Renal pelvis (tissue), 4 donors: ENCODE measurements around the gene LRP1. TPM values are rescaled to one million over a fixed set of nuclear protein-coding genes. Genes with fewer than 3 reads are reported as not detected.
A peak's percentile ranks its signal among the peaks of the same experiment; 100 is the strongest.
"Not testable (repeated sequence)": the region's sequence is repeated elsewhere in the genome, so short reads cannot be mapped to it uniquely, and the experiment has no call there.

ENCODE experiments used
- DNase-seq: peaks from one replicate; pipeline ENCODE4 v3.0.0-alpha.2; 2013
- polyA plus RNA-seq, 3 donors: library from polyadenylated mRNA; unstranded; fragments of 120-200 nt; gene quantifications; one replicate each; pipeline ENCODE4 v1.2.1, GENCODE V29; 2013; ENCODE audit not compliant: insufficient read length in 3 of 3

Gene LRP1
- polyA plus RNA-seq, 3 donors = 70.4 to 103 (median 83.3) TPM

DNA sequence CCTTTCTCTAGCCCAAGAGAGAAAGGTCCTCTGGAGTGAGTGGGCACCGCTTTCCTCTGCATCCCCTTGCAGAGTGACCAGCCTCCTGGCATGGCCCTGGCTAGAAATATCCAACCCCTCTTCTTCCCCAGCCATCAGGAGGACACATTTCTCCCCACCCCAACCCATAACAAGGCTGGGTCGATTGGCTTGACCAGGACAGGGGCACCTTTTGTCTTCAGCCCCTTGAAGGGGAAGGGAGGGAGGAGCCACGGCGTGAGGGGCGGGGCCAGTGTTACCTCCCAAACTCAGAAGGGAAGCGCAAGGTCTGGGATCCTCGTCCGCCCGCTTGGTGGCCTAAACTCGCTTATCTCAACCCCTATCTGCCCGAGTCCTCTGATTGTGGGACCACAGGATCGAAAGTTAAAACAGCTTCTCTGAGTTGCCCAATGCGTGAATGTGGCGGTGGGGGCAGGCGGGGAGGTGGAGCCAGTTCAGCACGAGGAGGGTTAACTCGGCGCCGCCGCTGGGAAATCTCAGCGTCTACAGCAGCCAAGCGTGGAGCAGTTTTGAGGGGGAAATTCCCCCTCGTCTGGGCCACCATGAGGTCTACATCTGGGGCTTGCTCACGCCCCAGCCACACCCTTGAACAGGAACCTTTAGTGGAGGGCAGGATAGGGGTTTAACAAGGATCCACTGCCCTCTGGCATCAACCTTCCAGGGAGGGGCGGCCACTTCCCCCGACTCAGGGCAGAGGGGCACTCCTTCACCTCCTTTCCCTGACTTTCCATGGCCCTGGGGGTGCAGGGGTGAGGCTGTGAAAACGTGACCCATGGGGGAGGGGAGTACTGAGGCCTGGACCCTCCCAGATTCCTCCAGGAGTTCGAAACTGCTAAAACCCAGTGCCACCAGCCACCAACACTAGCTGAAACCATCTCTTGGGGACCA is 17.9 kb upstream of the LRP1 start:
- DNase-seq = no peak

DNA sequence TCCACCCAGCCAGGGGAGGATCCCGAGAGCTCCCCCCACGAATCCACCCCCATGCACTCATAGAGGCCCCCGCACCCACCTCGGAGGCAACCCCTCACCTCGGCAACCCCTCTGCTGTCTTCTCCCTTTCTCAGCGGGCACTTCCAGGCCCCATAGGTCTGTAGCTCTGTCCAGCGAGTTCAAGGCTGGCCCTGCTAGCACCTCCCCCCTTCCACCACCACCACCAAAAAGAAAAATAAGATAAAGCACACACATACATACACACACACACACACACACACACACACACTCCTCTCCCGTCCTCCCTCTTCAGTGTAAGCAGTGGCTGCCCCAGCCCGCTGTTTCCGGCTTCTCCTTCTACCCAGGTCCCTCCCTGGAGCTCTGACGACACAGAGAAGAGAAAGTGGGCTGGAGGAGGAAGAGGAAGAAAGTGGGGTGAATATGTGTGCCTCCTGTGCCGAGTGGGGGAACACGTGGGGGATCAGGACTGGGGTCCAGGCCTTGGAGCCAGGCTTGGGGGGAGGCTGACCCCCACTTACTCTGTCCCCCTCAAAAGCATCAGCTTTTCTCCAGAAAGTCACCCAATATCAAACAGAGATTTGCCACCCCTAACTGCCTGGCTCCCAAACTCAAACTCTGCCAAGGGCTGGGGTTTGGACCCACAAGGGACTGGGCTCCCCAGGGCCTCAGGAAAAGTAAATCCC is 17.1 kb upstream of the LRP1 start, which contains the start of gene STAT6:
Gene STAT6 (minus strand): TSS at position 332 of the 704 bp plus-strand sequence. CDS start 3,084 bp downstream, outside the sequence.
- DNase-seq = peak; percentile 79

DNA sequence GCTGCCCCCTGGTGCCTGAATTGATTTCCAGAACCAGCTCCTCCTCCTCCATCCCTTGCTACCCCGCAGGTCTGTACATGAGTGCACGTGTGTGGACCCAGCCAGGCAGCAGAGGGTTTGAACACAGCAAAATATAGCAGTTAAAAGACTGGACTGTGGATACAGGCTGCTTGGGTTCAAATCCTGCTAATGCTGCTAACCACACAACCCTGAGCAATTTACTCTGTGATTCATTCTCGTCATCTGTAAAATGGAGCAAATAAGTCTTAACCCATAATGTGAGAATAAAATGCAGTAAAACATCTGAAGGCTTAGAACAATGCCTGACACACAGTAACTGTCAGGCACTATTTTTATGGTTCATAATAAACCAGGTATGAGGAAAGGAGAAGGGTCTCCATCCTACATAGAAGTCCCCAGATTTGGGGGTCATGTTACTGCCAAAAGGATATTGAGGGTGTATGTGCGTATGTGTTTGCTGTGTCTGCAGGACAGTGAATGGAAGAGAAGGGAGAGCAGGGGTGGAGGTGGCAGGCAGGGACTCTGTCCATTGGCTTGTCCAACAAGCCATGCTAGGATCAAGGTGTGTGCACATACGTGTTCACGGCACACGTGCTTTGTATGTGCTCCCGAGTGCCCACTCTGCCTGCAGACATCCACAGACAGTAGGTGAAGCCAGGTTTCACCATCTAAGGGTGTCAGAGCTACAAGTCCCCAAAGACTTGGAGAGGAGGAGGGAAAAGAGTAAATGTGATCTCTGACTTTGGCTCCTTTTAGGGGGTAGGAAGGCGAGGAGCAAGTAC is 15.6 kb upstream of the LRP1 start:
- DNase-seq = no peak

DNA sequence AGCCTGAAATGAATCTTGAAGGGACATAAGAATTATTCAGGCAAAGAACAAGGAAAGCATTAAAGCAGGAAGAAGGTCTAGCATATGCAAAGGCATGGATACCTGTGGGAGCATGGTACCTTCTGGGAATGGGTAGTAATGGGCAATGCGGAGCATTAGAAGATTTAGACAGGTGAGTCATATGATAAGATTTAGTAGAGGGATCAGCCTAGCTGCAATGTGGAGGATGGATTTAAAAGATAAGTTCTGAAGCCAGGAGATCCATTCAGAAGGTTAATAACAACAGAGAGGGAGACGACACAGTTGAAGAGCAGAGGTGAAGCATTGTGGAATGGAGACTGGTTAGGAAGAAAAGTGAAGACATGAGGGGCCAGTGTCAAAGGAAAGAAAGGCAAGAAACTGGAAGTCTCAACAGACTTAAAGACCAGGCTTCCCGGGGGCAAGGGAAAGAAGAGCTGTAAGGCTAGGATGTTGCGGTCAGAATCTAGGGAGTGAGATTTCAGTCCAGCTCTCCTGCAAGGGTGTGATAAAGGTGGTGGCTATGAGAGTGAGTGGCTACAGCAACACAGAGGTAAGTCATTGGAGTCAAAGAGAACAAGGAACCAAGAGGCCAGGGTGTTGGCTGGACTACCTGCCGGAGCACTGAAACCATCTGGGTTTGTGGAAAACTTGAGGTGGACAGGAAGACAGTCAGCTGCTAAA is 11.6 kb upstream of the LRP1 start:
- DNase-seq = no peak

DNA sequence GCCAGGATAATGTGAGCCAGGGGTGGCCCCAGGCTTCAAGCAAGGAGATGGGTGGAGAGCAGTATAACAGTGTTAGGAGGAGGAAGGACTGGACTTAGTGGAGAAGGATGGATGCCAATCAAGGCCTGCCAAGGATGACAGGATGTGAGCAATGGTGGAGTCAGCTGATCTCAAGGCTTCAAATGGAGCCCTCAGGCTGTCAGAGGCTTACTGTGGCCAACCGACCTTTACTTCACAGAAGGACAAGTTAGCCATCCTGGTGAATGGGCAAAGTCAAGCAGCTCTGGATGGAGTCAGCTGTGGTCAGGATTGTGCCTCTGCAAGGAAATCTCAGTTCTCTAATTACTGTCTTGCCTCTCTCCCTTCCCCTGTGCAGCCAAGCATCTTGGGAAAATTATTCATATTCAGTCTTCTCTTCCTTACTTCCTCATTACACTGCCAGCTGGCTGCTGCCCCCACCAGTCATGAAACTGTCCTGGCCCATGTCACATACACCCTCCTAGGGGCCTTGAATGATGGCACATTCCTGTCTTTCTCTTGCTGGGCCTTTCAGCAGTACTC is 9.5 kb upstream of the LRP1 start:
- no peak for DNase-seq

DNA sequence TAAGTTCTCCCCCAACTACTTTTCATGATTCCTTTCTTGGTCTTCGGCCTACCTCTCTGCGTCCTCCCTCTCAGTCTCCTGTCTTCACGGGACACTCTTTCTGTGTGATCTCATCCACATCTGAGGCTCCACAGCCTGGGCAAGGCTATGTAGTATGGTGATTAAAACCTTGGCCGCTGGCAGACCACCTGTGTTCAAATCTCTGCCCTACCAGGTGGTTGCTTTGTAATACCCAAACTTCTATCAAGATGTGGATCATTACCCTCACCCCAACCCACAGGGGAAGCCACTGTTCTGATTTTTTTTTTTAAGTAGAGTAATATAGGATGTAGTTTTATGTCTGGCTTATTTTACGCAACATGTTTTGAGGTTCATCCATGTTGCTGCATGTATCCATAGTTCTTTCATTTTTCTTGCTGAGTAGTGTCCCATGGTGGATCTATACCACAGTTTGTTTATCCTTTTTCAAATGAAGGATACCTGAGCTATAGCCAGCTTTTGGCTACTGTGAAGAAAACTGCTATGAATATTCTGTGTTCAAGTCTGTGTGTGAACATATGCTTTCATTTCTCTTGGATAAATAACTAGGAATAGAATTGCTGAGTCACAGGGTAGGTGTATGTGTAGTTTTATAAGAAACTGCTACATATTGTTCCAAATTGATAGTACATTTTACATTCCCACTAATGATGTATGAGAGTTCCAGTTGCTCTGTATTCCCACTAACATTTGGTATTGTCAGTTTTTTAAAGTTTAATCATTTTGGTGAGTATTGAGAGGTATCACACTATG is 8.8 kb upstream of the LRP1 start:
- no peak for DNase-seq

DNA sequence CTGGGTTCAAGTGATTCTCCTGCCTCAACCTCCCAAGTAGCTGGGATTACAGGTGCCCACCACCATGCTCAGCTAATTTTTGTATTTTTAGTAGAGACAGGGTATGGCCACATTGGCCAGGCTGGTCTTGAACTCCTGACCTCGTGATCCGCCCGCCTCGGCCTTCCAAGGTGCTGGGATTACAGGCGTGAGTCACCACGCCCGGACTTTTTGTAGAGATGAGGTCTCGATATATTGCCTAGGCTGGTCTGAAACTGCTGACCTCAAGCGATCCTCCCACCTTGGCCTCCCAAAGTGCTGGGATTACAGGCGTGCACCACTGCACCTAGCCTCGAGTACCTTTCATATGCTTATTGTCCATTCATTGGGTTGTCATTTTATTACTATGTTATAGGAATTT is 7.6 kb upstream of the LRP1 start:
- DNase-seq = not testable (repeated sequence)

DNA sequence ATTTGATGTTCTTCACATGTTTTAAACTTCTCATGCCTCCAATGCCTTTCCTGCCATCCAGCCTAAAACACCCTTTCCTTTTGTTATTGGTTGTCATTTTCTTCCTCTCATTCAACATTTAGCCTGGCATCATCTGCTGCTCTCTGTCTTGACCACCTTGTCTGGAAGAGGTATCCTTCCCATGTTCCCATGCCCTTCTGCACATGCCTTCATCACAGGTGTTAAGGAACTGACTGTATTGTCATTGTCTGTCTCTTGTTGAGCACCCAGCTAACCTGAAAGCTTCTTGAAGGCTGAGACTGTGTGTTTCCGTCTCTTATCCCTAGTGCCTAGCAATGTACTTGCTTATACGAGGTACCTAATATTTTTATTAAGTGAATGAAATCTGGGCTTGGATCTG is 4.5 kb upstream of the LRP1 start:
- DNase-seq = no peak

DNA sequence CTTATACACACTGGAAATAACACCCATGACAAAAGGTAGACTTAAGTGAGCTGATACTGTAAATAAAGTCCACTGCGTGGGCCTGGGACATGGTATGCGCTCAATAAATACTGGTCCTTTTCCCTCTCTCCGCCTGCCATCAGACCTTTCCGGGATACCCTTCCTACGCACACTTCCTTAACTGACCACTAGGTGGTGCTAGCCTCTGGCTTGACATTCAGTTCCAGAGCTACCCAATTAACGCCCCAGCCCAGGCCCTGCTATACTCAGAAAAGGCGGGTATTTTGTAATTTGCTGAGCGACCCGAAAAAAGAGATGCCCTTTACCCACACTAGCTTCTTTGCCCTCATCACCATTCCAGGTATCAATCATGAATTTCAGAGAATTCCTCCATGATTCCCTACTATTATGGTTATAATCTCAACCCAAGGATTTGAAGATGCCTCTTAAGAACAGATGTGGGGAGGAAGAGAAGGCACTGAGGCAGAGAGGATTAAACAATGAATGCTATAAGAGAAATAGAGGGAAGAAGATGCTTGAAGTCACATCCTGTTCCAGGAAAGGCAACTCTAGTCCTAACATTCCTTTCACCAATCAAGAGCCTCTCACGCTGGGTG is 3.9 kb upstream of the LRP1 start:
- DNase-seq = peak; percentile 68

DNA sequence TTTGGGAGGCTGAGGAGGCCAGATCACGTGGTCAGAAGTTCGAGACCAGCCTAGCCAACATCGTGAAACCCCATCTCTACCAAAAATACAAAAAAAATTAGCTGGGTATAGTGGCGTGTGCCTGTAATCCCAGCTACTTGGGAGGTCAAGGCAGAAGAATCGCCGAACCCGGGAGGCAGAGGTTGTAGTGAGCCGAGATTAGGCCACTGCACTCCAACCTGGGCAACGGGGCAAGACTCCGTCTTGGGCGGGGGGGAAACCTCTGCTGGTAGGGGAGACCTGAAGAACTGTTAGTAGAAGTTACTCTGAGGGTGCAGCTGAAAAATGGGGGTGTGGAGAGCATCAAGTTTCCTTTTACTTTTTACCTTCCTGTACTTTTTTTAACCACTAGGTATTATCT is 2.2 kb upstream of the LRP1 start:
- DNase-seq = no peak

DNA sequence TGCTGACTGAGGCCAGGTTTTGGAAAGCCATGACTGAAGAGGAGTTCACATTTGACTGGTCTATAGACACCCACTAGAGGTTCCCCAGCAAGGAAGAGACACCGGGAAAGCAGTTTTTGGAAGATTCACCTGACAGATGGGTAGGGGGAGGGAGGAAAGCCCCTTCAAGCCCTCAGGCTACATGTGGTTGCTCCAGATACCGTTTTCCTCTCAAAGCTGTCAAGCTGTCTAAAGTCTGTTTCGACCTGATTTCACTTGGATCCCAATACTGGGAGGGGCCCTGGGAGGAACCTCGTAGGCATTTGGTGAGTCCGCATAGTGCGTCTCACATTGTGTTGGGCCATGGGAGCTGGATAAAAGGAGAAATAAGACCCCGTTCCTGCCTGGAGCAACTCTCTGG is 1.7 kb upstream of the LRP1 start:
- no peak for DNase-seq

DNA sequence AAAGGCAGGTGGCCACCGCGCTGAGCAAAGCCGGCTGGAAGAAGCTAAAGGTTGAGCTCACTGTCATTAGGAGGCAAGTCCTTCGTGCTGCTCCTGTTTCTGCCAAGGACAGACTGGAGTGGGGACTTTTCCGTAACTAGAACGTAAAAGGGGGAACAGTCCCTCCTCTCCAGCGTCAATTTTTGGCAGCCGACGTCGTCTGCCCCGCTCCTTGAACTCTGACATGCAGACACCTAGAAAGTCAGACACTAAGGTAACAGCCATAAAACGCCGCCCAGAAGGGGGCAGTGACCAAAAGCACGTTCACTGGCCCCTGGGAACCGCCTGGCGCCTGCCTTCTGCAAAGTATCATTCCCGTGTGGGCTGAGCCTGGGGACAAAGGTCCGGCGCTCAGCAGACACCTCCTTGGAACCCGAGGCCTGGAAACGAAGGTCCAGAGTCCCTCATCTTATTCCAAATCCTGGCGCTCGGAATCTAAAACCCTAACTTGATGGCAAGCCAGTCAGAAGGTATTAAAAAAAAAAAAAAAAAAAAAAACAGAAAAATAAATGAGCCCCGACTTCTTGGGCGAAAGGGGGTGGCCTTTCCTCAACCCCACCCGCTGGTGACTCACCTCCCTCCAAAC is 1.1 kb upstream of the LRP1 start:
- DNase-seq = peak; percentile 51

DNA sequence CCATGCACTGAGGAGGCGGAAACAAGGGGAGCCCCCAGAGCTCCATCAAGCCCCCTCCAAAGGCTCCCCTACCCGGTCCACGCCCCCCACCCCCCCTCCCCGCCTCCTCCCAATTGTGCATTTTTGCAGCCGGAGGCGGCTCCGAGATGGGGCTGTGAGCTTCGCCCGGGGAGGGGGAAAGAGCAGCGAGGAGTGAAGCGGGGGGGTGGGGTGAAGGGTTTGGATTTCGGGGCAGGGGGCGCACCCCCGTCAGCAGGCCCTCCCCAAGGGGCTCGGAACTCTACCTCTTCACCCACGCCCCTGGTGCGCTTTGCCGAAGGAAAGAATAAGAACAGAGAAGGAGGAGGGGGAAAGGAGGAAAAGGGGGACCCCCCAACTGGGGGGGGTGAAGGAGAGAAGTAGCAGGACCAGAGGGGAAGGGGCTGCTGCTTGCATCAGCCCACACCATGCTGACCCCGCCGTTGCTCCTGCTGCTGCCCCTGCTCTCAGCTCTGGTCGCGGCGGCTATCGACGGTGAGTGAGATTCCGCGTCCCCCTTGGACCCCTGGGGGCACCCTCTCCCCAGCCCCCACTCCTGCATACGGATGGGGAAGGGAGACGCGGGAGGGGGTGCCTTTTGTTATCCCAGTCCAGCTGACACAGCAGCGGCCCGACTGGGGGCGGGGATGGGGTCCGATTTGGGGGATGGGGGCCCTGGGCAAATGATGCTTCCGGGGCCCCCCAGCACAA is 400 bp downstream of the LRP1 start:
- DNase-seq = no peak

DNA sequence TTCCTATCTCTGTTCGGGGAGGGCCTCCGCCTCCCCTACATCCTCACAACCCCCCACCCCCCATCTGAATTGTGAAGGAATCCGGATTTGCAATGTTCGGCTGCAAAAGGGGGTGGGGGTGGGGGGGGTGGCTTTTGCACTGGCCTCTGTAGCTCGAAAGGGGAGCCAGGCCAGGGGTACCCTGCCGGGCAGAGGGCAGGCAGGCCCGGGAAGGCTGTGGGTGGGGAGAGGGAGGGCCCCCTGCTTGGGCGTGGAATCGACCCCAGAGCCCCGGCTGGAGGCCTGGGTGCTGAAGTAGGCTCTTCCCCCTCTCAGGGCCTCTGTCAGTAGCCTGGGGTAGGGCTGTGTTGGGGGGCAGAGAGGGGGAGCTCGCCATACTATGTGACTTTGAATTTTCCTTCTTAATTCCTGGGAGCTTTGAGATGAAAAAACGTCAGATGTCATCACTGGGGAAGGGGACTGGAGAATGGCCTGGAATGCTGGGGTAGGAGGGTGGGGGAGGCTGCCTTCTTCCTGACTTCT is 1.1 kb downstream of the LRP1 start:
- no peak for DNase-seq

DNA sequence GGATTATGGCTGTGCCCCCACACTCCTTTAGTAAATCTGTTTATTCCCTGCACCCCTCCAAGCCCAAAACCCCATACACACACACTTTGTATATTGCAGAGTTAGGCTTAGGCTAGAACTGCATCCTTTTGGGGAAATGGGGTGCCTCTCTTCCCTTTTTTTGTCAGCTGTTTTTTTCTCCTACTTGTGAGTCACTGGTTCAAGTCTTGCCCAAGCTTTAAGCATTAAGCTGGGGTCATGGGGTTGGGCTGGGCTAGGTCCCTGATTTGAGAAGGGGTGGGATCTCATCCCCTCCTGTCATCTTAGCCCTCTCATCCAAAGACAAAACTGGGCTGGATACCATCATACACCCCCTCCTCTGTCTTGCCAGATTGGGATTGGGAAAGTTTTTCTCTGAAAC is 1.6 kb downstream of the LRP1 start:
- DNase-seq = no peak

DNA sequence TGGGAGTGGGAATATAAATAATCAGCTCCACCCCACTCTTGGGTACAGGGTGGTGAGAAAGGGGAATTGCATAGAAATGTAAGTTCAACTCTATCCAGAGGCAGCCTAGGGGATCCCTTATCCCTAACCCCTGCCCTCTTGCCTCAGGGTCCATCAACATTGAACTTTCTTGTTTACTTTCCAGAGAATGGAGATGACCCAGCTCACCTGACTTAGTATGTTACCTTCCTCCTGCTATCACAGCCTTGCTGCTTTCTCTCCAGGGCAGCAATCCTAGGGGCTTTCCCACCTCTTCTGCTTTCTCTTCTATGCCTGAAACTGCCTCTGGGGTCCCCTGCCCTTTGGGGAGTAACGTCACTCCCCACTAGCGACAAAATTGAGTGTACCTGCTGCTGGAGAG is 2.7 kb downstream of the LRP1 start:
- no peak for DNase-seq

DNA sequence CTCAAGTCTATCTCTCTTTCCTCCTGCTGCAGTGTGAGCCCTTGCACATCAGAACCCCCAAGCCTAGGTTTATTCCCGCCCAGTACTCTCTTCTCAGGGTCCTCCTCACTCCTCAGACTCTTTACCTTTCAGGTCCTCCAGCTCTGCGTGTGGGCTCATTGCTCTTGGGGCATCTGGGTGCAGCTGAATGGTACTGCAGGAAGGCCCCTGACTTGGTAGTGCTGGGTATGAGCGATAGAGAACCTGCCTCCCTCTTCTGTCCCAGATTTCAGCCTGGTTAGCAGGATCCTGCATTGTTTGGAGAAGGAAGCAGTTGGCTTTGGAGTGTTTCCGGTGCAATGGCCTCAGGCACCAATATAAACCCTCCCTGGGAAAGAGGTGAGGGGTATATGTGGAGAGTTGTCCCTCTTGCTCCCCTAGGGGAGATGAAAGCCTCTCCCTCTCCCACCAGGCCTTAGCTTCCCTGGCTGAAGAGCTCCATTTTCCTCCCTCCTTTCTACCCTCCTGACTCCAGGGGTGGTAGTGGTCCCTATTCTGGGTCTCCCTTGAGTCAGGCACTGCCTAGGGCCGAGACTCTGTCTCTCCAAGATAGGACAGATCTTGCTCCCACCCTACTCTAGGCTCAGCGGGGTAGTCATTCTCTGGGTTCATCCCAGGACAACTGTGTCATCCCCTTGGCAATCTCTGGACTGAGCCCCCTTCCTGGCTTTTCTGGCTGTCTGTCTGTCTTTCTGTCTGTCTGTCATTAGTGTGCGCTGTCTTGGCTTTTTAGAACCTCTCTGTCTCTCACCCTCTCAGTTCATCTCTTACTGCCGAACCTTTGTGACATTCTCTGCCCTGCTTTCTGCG is 3.8 kb downstream of the LRP1 start:
- DNase-seq = no peak
